Keratinocyte (primary cell): Measurements from ENCODE around the gene TCP11L1. TPM values are rescaled to one million over a fixed set of nuclear protein-coding genes. Genes with fewer than 3 reads are reported as not detected.

ENCODE experiments used
- DNase-seq: peaks from one replicate; pipeline ENCODE4 v3.0.0-alpha.2; 2011; ENCODE audit warnings: low read depth, missing footprints, low spot score
- FAIRE-seq: peaks from 2 replicates; lab custom pipeline; 2011; peaks lifted over from hg19 to GRCh38; lab: Jason Lieb, UNC
- H2AFZ ChIP-seq: 2 replicates; pipeline ENCODE4 v1.6.0; 2012; ENCODE audit warnings: low read length, control low read depth, inconsistent platforms; ENCODE audit not compliant: control insufficient read depth
- H3K27ac ChIP-seq: 2 replicates; pipeline ENCODE4 v1.5.1; 2011; ENCODE audit warnings: low read length; ENCODE audit not compliant: control insufficient read depth, insufficient read depth
- H3K27me3 ChIP-seq: 3 replicates; pipeline ENCODE4 v1.6.0; 2011; ENCODE audit warnings: low read length; ENCODE audit not compliant: control insufficient read depth, insufficient read depth; ENCODE audit errors: extremely low read depth
- H3K36me3 ChIP-seq, 2 experiments: 2 replicates in 1 of 2; 3 replicates in 1 of 2; pipeline ENCODE4 v1.5.1; 2011; ENCODE audit warnings: low read length in 2 of 2, mild to moderate bottlenecking in 1 of 2; ENCODE audit not compliant: control insufficient read depth in 2 of 2, insufficient read depth in 2 of 2; ENCODE audit errors: extremely low read depth in 1 of 2
- H3K4me1 ChIP-seq: 3 replicates; pipeline ENCODE4 v1.5.1; 2011; ENCODE audit warnings: low read length; ENCODE audit not compliant: control insufficient read depth, insufficient read depth; ENCODE audit errors: extremely low read depth
- H3K4me2 ChIP-seq: 3 replicates; pipeline ENCODE4 v1.6.0; 2011; ENCODE audit warnings: low read depth, low read length; ENCODE audit not compliant: control insufficient read depth, insufficient read depth; ENCODE audit errors: extremely low read depth
- H3K4me3 ChIP-seq, 3 experiments: fragments of 200-600 bp in 1 of 3; sonication (generic) in 1 of 3; 2 replicates in 2 of 3; 3 replicates in 1 of 3; pipeline ENCODE4 v1.5.1; 2011 to 2016; ENCODE audit warnings: low read length in 3 of 3, mild to moderate bottlenecking in 3 of 3, control low read depth in 2 of 3, inconsistent platforms in 1 of 3, low read depth in 1 of 3, mixed read lengths in 1 of 3, mixed run types in 1 of 3, moderate library complexity in 1 of 3; ENCODE audit not compliant: control insufficient read depth in 2 of 3, insufficient read depth in 2 of 3; ENCODE audit errors: extremely low read depth in 1 of 3
- H3K79me2 ChIP-seq: 2 replicates; pipeline ENCODE4 v1.6.0; 2012; ENCODE audit warnings: low read length; ENCODE audit not compliant: control insufficient read depth, insufficient read depth
- H3K9ac ChIP-seq: 3 replicates; pipeline ENCODE4 v1.6.0; 2011; ENCODE audit warnings: low read length; ENCODE audit not compliant: control insufficient read depth, insufficient read depth; ENCODE audit errors: extremely low read depth
- H3K9me1 ChIP-seq: 3 replicates; pipeline ENCODE4 v1.6.0; 2011; ENCODE audit warnings: low read length; ENCODE audit not compliant: control insufficient read depth, insufficient read depth; ENCODE audit errors: extremely low read depth
- H3K9me3 ChIP-seq: 2 replicates; pipeline ENCODE4 v1.5.1; 2012; ENCODE audit warnings: low read depth, low read length; ENCODE audit not compliant: control insufficient read depth
- H4K20me1 ChIP-seq: 3 replicates; pipeline ENCODE4 v1.6.0; 2011; ENCODE audit warnings: low read length; ENCODE audit not compliant: control insufficient read depth, insufficient read depth; ENCODE audit errors: extremely low read depth
- CTCF ChIP-seq, 3 experiments: IDR thresholded peaks in 1 of 3; conservative IDR thresholded peaks in 1 of 3; optimal IDR thresholded peaks in 1 of 3; 2 replicates in 2 of 3; 3 replicates in 1 of 3; pipeline versions ENCODE3 to v1.5.1; 2011; ENCODE audit warnings: low read length in 3 of 3, mild to moderate bottlenecking in 3 of 3, moderate library complexity in 2 of 3, control low read depth in 1 of 3, inconsistent platforms in 1 of 3; ENCODE audit not compliant: insufficient read depth in 2 of 3; ENCODE audit errors: extremely low read depth in 1 of 3
- EZH2 ChIP-seq: IDR thresholded peaks from one replicate; pipeline ENCODE4 v1.6.1; 2012; ENCODE audit warnings: inconsistent platforms, mild to moderate bottlenecking, low read length, moderate library complexity
- dilution Hi-C: fragments of 300-500 bp; cut with MboI; formaldehyde crosslinking; loops from one replicate; pipeline ENCODE4 v1.7.0; 2020; ENCODE audit warnings: low sequenced_read_pairs; ENCODE audit not compliant: extremely low pct_ligation_motif_present
- polyA plus RNA-seq, 5 experiments: library from polyadenylated mRNA; depleted of rRNA in 3 of 5; stranded (reverse) in 3 of 5; stranded (forward) in 1 of 5; unstranded in 1 of 5; fragments of >200 nt; gene quantifications; 1 replicate in 1 of 5; 2 replicates in 3 of 5; 3 replicates in 1 of 5; pipeline versions ENCODE4 v1.2.1 to v1.2.3, GENCODE V29; 2011 to 2012; ENCODE audit warnings: missing spikeins in 2 of 5, low read depth in 1 of 5, low replicate concordance in 1 of 5

TCP11L1 gene
- polyA plus RNA-seq, 1 donor (not counting 4 experiments of a cell fraction or from before 2014, with no cell fraction given), result 22.8 TPM

GRCh38 chr11:33065445-33066178 lies 26.2 kb downstream of the TCP11L1 start:
- Histone ChIP-seq H3K79me2 (no peaks in the 10 kb centered on the region), H3K4me2 (no peak overlapping the region), H3K9me1 (no peaks in the 10 kb centered on the region), H2AFZ (no peak overlapping the region), H3K4me1 (peaks cover 46% of the 10 kb centered on the region), H3K9ac (no peak overlapping the region), H3K9me3 (no peaks in the 10 kb centered on the region), H3K27me3 (no peaks in the 10 kb centered on the region), H3K4me3 (no peak overlapping the region), H3K36me3 (peaks cover 19 to 28% of the 10 kb centered on the region in 2 experiments), H4K20me1 (no peaks in the 10 kb centered on the region), H3K27ac (no peak overlapping the region)
- no peak for DNase-seq
- peak; percentile 96 to 98 (median 98) for TF ChIP-seq CTCF (optimal IDR thresholded peaks at IDR 0.05 in 1 of 3, IDR thresholded peaks at IDR 0.05 in 1 of 3, conservative IDR thresholded peaks at IDR 0.05 in 1 of 3; ENCODE audit: extremely low read depth in 1 of 3, insufficient read depth in 2 of 3, low read length in 3 of 3)
- TF ChIP-seq EZH2, result no peak
- FAIRE-seq, result peak; percentile 78
- dilution Hi-C loops, result no loop called here

- no peaks in the 10 kb centered on the region for H3K79me2 ChIP-seq
- peaks cover 30% of the 10 kb centered on the region for H3K4me1 ChIP-seq
- no peak overlapping the region for H3K9ac ChIP-seq
- H3K9me3 ChIP-seq, result no peaks in the 10 kb centered on the region
- peaks cover 22 to 27% of the 10 kb centered on the region in 2 experiments for H3K36me3 ChIP-seq
- DNase-seq (no peak), FAIRE-seq (no peak)
- dilution Hi-C loops, result no loop called here
- H3K4me3 ChIP-seq, result no peak overlapping the region
- no peaks in the 10 kb centered on the region for H4K20me1 ChIP-seq
- no peak overlapping the region for H3K4me2 ChIP-seq
- no peak overlapping the region for H3K27ac ChIP-seq
- no peak overlapping the region for H2AFZ ChIP-seq
- no peaks in the 10 kb centered on the region for H3K9me1 ChIP-seq
- TF ChIP-seq EZH2 (no peak), CTCF (optimal IDR thresholded peaks at IDR 0.05 in 1 of 3, IDR thresholded peaks at IDR 0.05 in 1 of 3, conservative IDR thresholded peaks at IDR 0.05 in 1 of 3; ENCODE audit: extremely low read depth in 1 of 3, insufficient read depth in 2 of 3, low read length in 3 of 3) (no peak)
- no peaks in the 10 kb centered on the region for H3K27me3 ChIP-seq
Observed at GRCh38 chr11:33067294-33067693, 27.9 kb downstream of the TCP11L1 start.
